ENCODE data around the gene TNFRSF8. TPM values are rescaled to one million over a fixed set of nuclear protein-coding genes. Genes with fewer than 3 reads are reported as not detected.

Gene TNFRSF8
- total RNA-seq, 1 donor from 2014 or later = not detected

GRCh38 chr1:12152113-12152891 lies 89.2 kb downstream of the TNFRSF8 start:
- H3K36me3 Mint-ChIP-seq (ENCODE audit: low read depth) = no peaks in the 10 kb centered on the region

GRCh38 chr1:12153181-12153785 lies 90.2 kb downstream of the TNFRSF8 start:
- no peaks in the 10 kb centered on the region for H3K27me3 Mint-ChIP-seq (ENCODE audit: low read depth)
- no peak overlapping the region for H3K27ac Mint-ChIP-seq (ENCODE audit: unreplicated experiment)
- H3K4me1 Mint-ChIP-seq = peaks cover 21% of the 10 kb centered on the region
- no peaks in the 10 kb centered on the region for H3K36me3 Mint-ChIP-seq (ENCODE audit: low read depth)
- TF ChIP-seq CTCF (conservative IDR thresholded peaks at IDR 0.05) = no peak
- H3K4me3 Mint-ChIP-seq = no peak overlapping the region
- DNase-seq (ENCODE audit: low read depth, low spot score) = no peak
- H3K9me3 Mint-ChIP-seq = no peaks in the 10 kb centered on the region

More at GRCh38 chr1:12152113-12152891, 89.2 kb downstream of the TNFRSF8 start:
- Mint-ChIP-seq H3K27ac (ENCODE audit: unreplicated experiment) (no peak overlapping the region), H3K4me3 (no peak overlapping the region), H3K27me3 (ENCODE audit: low read depth) (no peaks in the 10 kb centered on the region), H3K9me3 (no peaks in the 10 kb centered on the region), H3K4me1 (peaks cover 12% of the 10 kb centered on the region)
- no peak for TF ChIP-seq CTCF (conservative IDR thresholded peaks at IDR 0.05)
- no peak for DNase-seq (ENCODE audit: low read depth, low spot score)

- DNase-seq (ENCODE audit: low read depth, low spot score) = no peak
- Mint-ChIP-seq H3K4me1 (peaks cover 29% of the 10 kb centered on the region), H3K27me3 (ENCODE audit: low read depth) (no peaks in the 10 kb centered on the region), H3K27ac (ENCODE audit: unreplicated experiment) (no peak overlapping the region), H3K4me3 (no peak overlapping the region), H3K36me3 (ENCODE audit: low read depth) (no peaks in the 10 kb centered on the region), H3K9me3 (no peaks in the 10 kb centered on the region)
- no peak for TF ChIP-seq CTCF (conservative IDR thresholded peaks at IDR 0.05)
Observed at GRCh38 chr1:12155328-12155727, 92.2 kb downstream of the TNFRSF8 start.

- Mint-ChIP-seq H3K9me3 (no peaks in the 10 kb centered on the region), H3K27me3 (ENCODE audit: low read depth) (no peaks in the 10 kb centered on the region), H3K4me1 (peaks cover 29% of the 10 kb centered on the region), H3K27ac (ENCODE audit: unreplicated experiment) (no peak overlapping the region), H3K36me3 (ENCODE audit: low read depth) (no peaks in the 10 kb centered on the region), H3K4me3 (no peak overlapping the region)
- no peak for TF ChIP-seq CTCF (conservative IDR thresholded peaks at IDR 0.05)
- DNase-seq (ENCODE audit: low read depth, low spot score) = no peak
Observed at GRCh38 chr1:12157366-12158231, 94.5 kb downstream of the TNFRSF8 start.

GRCh38 chr1:12158357-12159092 lies 95.4 kb downstream of the TNFRSF8 start:
- DNase-seq (ENCODE audit: low read depth, low spot score) = no peak
- Mint-ChIP-seq H3K4me3 (peak overlapping the region; percentile 5), H3K9me3 (no peaks in the 10 kb centered on the region), H3K4me1 (peaks cover 29% of the 10 kb centered on the region), H3K27ac (ENCODE audit: unreplicated experiment) (peak overlapping the region; percentile 63), H3K36me3 (ENCODE audit: low read depth) (no peaks in the 10 kb centered on the region), H3K27me3 (ENCODE audit: low read depth) (no peaks in the 10 kb centered on the region)
- no peak for TF ChIP-seq CTCF (conservative IDR thresholded peaks at IDR 0.05)
